ENCODE data around the gene SS18.

SS18 gene

GRCh38 chr18:26046419-26047077 is 43.9 kb downstream of the SS18 start:
- H3K27ac ChIP-seq = no peak overlapping the region
- TF ChIP-seq CTCF (conservative IDR thresholded peaks at IDR 0.05) (no peak), ZFX (IDR thresholded peaks at IDR 0.05) (no peak)

GRCh38 chr18:26044807-26045206 is 45.6 kb downstream of the SS18 start:
- no peak for TF ChIP-seq CTCF (conservative IDR thresholded peaks at IDR 0.05)
- TF ChIP-seq ZFX (IDR thresholded peaks at IDR 0.05) = no peak
- H3K27ac ChIP-seq = no peak overlapping the region

GRCh38 chr18:26040051-26040656 is 50.3 kb downstream of the SS18 start:
- TF ChIP-seq ZFX (IDR thresholded peaks at IDR 0.05) (no peak), CTCF (conservative IDR thresholded peaks at IDR 0.05) (no peak)
- no peak overlapping the region for H3K27ac ChIP-seq

GRCh38 chr18:26039203-26039602 is 51.2 kb downstream of the SS18 start:
- TF ChIP-seq CTCF (conservative IDR thresholded peaks at IDR 0.05) = no peak
- TF ChIP-seq ZFX (IDR thresholded peaks at IDR 0.05) = no peak
- H3K27ac ChIP-seq = no peak overlapping the region

GRCh38 chr18:26036635-26037034 is 53.8 kb downstream of the SS18 start:
- no peak for TF ChIP-seq CTCF (conservative IDR thresholded peaks at IDR 0.05)
- TF ChIP-seq ZFX (IDR thresholded peaks at IDR 0.05) = no peak
- no peak overlapping the region for H3K27ac ChIP-seq

- TF ChIP-seq CTCF (conservative IDR thresholded peaks at IDR 0.05) (no peak), ZFX (IDR thresholded peaks at IDR 0.05) (no peak)
- no peak overlapping the region for H3K27ac ChIP-seq
These were observed 55.4 kb downstream of the SS18 start for GRCh38 chr18:26034850-26035497.

GRCh38 chr18:26022585-26022984 is 67.8 kb downstream of the SS18 start:
- H3K27ac ChIP-seq = no peak overlapping the region
- no peak for TF ChIP-seq CTCF (conservative IDR thresholded peaks at IDR 0.05)
- no peak for TF ChIP-seq ZFX (IDR thresholded peaks at IDR 0.05)

All from C4-2B (cell line).